ENCODE results near the gene ZNF598.
"Not testable (repeated sequence)": the region's sequence is repeated elsewhere in the genome, so short reads cannot be mapped to it uniquely, and the experiment has no call there.

The ZNF598 gene

GRCh38 chr16:2027024-2028010, 17.7 kb upstream of the ZNF598 start:
- DNase-seq: peak; percentile 10

GRCh38 chr16:2026461-2027023, 16.9 kb upstream of the ZNF598 start, which contains the start of gene NHERF2:
Gene NHERF2 (plus strand): TSS chr16:2026902. CDS start chr16:2027006, 104 bp downstream.
- peak; percentile 21 for DNase-seq

GRCh38 chr16:2025878-2026460, 16.3 kb upstream of the ZNF598 start:
- DNase-seq: no peak

GRCh38 chr16:2025251-2025650, 15.6 kb upstream of the ZNF598 start:
- DNase-seq: no peak

- no peak for DNase-seq
Observed at GRCh38 chr16:2024032-2024420, 14.4 kb upstream of the ZNF598 start.

GRCh38 chr16:2023092-2024031, 13.7 kb upstream of the ZNF598 start:
- DNase-seq: peak; percentile 76

GRCh38 chr16:2022723-2023091, 13.1 kb upstream of the ZNF598 start:
- no peak for DNase-seq

- DNase-seq: no peak
Observed at GRCh38 chr16:2019921-2020831, 10.6 kb upstream of the ZNF598 start.

GRCh38 chr16:2019518-2019920, 9.9 kb upstream of the ZNF598 start, which contains the start of gene NPW:
Gene NPW (plus strand): TSS chr16:2019785.
- peak; percentile 47 for DNase-seq

- DNase-seq: peak; percentile 13
Observed at GRCh38 chr16:2016407-2016922, 6.8 kb upstream of the ZNF598 start.

GRCh38 chr16:2015947-2016208, 6.3 kb upstream of the ZNF598 start:
- no peak for DNase-seq

- no peak for DNase-seq
Observed at GRCh38 chr16:2015117-2015946, 5.7 kb upstream of the ZNF598 start.

GRCh38 chr16:2013527-2013926, 3.9 kb upstream of the ZNF598 start:
- no peak for DNase-seq

- DNase-seq: not testable (repeated sequence)
Observed at GRCh38 chr16:2011726-2012125, 2.1 kb upstream of the ZNF598 start.

- no peak for DNase-seq
Observed at GRCh38 chr16:2009164-2009711, 383 bp downstream of the ZNF598 start.

- DNase-seq: no peak
Observed at GRCh38 chr16:2008631-2009163, 924 bp downstream of the ZNF598 start.

GRCh38 chr16:2008009-2008526, 1.6 kb downstream of the ZNF598 start:
- no peak for DNase-seq

- DNase-seq: no peak
Observed at GRCh38 chr16:2007081-2007836, 2.4 kb downstream of the ZNF598 start.

GRCh38 chr16:2006317-2006716, 3.3 kb downstream of the ZNF598 start:
- no peak for DNase-seq

Data from NCI-H1092 treated with DMSO at 0.1 percent for 48 hours (cell line).